Measurements from ENCODE around the gene CDH18.

The CDH18 gene

DNA sequence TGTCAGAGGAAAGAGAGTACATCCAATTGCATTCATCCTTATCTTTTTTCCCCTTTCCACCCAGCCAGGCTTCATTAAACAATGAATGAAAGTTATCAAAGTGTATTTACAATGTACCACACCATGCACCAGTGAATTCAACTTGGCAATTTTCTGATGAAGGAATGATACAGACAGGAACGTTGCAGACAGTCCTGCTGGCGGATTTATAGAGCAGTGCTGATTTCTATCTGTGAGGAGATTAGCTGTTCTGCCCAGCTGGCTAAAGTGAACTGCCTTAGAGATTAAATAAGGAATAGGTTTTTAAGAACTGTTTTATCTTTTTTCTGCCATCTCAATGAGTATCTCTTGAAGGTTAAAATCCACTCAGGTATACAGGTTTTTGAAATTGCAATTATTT lies 403.9 kb downstream of the CDH18 start:
- no peak for DNase-seq (ENCODE audit: low spot score)

DNA sequence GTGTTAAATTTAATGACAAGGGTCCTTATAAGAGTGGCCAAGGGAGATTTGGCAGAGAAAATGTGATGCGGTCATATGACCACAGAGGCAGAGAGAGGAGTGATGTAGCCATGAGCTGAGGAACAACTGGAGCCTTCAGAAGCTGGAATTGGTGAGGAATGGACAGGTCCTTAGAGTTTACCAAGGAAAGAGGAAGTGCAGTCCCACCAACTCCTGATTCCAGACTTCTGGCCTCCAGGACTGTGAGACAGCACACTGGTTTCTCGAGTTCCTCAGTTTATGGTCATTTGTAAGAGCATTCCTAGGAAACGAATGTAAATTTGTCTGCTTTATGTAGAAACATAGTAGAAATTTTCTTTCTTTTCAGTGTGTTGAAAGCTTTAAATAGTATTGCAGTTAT lies 410.1 kb downstream of the CDH18 start:
- DNase-seq (ENCODE audit: low spot score): no peak

DNA sequence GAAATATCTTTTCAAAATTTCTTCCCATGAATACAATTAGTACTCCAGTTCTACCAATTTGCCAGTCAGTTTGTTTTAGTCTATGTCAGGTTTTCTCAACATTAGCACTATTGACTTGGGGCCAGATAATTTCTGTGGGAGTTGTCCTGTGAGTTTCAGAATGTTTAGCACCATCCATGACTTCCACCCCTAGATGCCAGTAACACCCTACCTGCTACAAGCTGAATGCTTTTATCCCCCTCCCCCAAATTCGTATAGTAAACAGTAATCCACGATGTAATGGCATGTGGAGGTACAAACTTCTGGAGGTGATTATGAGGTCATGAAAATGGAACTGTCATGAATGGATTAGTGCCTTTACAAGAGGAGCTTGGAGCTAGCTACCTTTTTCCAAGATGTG lies 420.0 kb downstream of the CDH18 start:
- no peak for DNase-seq (ENCODE audit: low spot score)

DNA sequence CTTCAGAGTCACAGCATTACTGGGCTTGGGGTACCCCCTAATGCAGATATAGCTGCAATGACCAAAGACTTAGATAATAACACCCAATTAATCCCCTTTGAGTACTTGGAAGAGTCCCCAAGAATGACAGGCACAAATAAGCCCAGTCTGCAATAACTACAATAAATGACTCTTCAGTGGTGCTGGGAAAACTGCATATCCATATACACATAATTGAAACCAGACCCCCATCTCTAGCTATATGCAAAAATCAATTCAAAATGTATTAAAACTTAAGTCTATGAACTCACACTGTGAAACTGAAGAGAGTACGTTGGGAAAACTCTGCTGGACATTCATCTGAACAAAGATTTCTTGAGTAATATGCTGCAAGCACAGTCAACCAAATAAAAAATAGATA lies 422.5 kb downstream of the CDH18 start:
- DNase-seq (ENCODE audit: low spot score): no peak

DNA sequence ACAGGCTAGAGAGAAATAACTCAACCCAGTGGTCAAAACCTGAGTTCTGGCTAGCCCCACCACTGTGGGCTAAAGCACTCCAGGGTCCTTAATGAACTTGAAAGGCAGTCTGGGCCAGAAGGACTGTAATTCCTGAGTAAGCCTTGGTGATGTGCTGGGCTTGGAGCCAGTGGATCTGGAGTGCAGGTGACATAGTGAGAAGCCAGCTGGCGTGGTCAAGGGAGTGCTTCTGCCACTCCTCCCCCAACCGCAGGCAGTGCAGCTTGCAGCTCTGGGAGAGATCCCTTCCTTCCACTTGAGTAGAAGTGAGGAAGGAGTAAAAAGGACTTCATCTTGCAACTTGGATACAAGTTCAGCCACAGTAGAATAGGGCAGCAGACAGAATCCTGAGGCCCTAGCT lies 424.0 kb downstream of the CDH18 start:
- peak; percentile 87 for DNase-seq (ENCODE audit: low spot score)

DNA sequence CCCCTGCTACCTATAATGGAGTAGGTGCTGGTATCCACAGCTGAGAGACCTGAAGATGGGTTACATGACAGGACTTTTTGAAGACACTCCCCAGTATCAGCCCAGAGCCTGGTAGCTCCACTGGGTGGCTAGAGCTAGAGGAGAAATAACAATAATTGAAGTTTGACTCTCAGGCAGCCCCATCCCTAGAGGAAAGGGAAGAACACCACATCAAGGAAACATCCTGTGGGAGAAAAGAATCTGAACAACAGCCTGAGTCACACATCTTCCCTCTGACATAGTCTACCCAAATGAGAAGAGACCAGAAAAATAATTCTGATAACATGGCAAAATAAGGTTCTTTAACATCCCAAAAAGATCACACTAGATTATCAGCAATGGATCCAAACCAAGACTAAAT lies 432.1 kb downstream of the CDH18 start:
- DNase-seq (ENCODE audit: low spot score): no peak

DNA sequence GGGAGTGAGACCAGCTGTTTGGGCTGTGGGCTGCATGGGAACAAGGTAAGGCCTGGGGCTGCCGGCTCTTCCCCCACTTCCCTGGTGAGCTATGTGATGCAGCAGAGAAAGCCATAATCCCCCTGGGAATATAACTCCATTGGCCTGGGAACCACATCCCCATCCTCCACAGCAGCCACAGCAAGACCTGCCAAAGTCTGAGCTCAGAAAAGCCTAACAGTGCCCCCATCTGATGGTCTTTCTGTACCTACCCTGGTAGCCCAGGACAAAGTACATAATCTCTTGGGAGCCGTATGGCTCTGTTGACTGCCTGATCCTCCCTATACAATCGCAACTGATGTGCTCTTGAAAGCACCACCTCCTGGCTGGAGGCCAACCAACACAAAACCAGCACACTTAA lies 432.6 kb downstream of the CDH18 start:
- no peak for DNase-seq (ENCODE audit: low spot score)

DNA sequence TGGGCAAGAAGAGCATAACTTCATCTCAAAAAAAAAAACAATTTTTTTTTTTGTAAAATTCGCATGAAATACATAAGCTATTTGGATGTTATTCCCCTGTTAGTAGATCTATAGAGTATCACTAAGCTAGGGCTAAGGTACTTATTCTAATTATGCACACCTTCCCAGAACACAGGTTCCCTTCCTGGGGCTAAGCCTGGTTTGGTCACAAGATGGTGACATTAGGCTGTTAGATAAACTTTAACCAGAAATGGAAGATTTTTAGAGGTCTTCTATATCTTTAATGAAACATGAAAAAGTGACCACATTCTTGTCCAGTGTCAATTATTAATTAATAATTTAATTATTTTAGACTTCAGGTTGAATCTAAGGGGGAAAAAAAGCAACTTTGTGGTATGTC lies 433.5 kb downstream of the CDH18 start:
- DNase-seq (ENCODE audit: low spot score): no peak

DNA sequence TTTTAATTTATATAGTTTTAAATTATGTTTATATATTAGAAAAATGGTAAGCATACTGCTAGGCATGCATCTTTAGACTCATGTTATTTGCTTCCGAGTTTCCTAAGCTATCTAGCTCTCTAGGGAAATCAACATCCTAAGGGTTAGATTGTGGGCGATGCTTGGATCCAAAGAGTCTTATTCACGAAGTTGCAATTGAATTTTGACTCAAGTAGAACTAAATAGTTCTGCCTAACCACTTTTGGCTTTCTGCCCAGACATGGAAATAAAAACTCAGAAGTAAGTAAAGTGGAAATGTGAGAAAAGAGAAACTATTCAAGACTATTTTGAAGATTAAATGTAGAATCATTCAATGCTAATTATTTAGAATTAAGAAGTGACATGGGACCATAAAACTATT lies 440.4 kb downstream of the CDH18 start:
- DNase-seq (ENCODE audit: low spot score): no peak

DNA sequence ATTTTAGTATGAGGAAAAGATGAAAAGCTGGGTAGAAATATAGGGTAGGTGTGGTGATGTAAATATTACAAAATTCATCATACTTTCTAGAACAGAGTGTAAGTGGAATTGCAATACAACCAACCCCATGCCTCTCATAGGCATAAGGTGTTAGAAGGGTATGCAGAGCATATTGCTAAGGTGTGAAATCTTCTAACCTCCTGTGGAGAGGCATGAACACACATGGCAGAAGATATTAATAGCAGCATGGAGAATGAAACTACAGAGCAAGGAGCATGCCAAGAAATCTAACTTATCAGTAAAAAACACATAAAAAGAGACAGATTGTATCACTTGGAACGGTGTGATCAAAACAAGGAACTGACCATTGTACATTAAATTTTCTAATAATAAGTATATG lies 441.5 kb downstream of the CDH18 start:
- peak; percentile 59 for DNase-seq (ENCODE audit: low spot score)

DNA sequence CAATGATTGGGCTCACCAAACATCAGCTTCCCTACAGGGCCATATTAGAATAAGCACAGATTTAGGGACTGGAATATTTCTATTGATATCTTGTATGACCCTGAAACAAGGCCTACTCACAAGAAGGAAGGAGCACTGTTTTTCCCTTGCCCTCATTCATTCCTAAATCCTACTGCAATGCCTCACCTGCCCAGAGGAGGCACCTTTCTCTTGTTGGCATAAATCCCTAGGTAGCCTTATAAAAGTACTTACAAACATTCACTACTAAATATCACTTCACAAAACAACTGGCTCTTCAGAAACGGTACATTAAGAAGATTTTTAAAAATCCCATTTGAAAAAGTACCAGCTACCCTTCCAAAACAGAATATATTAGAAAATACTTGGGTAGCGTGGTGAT lies 449.4 kb downstream of the CDH18 start:
- DNase-seq (ENCODE audit: low spot score): no peak

DNA sequence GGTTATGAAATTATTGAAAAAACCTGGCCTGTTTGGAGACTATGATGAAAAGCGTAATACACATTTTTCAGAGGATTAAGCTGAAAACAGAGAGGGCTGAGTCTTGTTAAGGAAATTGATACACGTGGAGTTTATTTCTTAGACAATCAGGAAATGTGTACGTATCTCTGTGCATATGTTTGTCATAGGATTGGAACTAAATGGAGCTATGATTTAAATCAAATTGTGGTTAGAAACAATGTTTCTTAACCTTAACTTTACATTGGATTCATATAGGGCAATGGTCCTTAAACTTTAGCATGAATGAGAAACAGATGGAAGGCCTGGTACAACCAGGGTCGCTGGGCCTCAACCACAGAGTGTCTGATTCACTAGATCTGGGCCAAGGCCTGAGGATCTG lies 451.6 kb downstream of the CDH18 start:
- DNase-seq (ENCODE audit: low spot score): no peak

DNA sequence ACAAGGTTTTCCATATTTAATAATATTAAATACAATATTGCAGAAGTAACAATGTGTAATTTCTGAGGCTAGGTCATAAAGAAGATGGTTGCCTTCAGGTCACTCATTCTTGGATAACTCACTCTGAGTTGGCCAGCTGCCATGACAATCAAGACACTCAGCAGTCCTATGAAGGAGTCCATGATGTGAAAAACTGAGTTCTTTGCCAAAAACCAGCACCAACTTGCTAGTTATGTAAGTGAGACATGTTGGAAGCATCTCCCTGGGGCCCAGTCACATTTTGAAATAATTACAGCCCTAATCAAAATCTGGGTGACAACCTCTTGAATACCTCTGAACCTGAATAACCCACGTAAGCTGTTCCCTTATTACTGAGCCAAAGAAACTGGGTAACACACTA lies 453.2 kb downstream of the CDH18 start:
- DNase-seq (ENCODE audit: low spot score): peak; percentile 39

DNA sequence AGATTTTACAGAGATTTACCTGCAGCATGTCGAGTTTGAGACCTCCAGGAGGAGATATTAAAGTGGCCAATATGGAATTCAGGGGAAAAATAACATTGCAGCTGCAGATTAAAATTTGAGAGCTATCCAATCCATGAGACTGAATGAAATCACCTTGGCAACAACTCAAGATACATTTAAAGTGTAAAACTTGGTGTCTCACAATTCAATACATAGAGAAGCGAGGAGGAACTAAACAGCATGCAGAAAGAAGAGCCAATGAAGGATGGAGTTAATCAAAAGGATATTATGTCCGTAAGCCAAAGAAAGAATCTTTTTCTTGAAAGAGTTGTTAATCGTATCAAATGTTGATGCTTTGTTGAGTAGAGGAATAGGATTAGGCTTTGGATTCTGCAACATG lies 455.1 kb downstream of the CDH18 start:
- DNase-seq (ENCODE audit: low spot score): no peak

DNA sequence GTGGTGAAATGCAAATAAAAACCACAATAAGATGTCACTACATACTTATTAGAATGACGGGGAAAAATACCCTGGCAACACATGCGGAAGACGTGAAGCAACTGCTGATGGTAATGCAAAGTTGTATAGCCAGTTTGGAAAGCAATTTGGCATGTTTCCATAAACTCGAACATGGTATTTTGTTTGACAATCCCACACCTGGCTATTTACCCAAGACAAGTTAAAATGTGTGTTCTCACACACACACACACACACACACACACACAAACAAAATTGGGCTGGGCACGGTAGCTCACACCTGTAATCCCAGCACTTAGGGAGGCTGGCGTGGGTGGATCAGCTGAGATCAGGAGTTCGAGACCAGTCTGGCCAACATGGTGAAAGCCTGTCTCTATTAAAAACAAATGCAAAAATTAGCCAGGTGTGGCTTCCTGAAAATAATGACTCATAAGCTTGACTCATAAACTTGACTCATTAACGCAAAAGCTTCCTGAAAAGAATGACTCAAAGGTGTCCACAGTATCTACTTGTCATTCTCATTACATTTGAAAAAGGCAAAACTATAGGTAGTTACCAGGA lies 456.5 kb downstream of the CDH18 start:
- DNase-seq (ENCODE audit: low spot score): no peak

DNA sequence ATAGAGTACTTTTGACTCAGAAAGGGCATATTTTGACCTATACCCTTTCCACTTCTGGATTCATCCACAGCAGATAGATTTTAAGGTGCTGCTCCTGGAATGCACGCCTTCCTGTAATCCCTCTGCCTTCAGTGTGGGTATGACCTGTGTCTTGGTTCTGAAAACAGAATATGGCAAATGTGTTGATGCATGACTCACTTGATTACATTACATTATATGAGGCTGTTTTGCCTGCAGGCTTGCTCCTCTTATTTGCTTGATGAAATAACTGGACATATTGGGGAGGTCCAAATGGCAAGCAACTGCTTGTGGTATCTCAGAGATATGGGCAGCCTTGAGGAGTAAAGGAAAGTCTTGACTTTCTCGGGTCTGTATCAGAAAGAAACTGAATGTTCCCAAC lies 468.6 kb downstream of the CDH18 start:
- DNase-seq (ENCODE audit: low spot score): no peak

DNA sequence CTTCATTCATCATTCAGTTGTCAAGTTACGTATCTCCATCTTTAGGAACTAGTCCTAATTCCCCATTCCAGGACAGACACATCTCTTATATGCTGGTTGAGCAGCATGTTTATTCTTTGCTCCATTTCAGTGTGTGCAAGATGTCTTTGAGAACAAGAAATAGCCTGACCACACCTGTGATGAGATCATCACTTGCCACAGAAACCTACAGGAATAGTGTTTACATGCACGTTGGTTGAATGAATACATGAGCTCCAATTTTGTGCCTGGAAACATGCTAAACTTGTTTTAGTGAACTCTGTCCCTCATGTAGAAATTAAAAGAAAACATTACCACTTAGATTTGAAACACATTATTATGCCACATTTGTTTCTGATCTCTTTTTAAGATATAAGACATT lies 489.1 kb downstream of the CDH18 start:
- peak; percentile 39 for DNase-seq (ENCODE audit: low spot score)

DNA sequence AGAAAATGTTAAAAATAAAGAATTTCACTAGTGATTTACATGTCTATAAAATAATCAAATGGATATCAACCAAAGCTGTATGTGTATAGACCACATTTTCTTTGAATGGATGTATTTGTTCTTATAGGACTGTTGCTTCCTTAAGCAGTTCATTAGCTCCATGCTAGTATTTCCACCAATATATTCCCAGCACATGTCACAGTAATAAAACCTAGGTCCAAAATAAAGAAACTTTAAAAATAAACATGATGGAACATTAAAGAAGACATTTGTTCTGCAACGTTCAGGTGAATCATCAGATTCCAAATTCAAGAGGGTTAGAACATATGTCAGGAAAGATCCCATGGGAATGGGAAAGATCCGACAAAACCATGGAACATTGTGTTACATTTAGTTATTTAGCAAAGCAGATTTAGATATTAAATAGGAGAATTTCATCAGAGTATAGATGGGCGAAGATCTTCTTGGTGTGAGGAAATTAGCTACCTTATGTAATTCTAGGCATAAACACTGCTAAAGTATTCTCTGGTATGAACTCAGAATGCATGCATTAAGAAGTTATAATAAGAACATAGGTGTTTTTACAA lies 490.7 kb downstream of the CDH18 start:
- peak; percentile 66 for DNase-seq (ENCODE audit: low spot score)

DNA sequence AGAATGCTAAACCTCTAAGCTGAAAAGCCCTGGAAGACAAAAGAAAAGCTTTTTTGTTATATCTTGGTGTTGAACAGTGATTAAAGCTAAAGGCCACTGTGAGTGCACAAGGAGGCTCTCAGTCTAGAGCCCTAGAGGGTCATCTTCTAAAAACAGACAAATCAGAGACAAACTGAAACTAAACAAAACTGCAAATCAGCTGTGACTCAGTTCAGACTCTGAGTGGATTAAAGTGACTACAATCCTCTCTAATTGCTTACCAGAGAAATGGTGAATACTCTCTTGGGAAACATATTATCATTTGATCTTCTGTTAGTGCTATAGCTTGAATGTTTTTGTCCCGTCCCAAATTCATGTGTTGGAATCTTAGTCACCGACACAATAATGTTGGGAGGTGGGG lies 491.9 kb downstream of the CDH18 start:
- no peak for DNase-seq (ENCODE audit: low spot score)

DNA sequence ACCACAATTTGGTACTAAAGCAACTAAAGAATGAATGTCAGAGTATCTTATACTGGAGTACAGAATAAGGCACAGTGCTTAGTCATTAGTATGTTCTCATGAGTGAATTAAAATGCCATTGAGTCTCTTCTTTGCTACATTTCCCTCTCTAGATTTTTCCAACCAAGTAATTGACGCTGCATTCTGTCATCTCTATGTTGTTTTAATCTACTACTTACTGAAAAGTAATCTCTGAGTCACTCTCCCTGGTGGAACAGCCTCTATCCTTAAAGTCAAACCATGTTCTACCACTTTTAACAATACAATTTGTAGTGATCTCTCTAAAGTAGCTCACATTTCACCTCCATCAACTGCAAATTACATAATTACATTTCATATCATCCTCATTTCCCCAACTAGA lies 495.1 kb downstream of the CDH18 start:
- no peak for DNase-seq (ENCODE audit: low spot score)

DNA sequence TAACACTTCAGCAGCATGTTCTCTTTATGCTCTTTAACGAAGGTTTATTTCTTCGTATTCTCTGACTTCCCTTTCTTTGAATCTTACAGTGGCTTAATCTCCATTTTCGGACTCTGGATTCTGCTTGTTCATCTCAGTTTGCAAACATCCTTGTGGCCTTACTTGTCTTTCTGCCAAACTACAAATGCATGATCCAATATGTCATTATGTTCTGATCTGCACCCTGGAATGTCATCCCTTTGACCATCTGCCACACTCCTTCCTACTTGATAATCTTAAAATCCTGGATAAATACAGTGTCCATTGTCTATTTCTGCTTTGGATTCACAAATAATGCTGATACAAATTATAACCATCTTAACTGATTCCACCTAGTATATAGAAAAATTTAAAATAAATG lies 499.2 kb downstream of the CDH18 start:
- peak; percentile 97 for DNase-seq (ENCODE audit: low spot score)

DNA sequence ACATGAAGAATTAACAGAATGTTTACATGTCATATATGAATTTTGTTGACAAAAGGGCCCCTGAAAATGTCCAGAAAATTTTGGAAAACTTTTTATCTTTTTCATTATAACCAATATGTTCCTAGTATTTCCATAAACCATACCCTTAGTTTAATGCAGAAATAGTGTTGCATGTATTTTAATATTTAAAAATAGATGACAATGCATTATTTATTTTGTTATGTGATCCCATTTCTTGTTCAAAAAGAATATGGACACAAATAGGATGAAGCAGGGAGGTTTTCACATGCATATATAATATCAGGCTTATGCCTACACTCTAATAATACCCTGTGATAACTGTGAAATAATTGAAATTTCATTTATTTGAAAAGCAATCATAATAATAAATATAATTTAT lies 500.5 kb downstream of the CDH18 start:
- no peak for DNase-seq (ENCODE audit: low spot score)

DNA sequence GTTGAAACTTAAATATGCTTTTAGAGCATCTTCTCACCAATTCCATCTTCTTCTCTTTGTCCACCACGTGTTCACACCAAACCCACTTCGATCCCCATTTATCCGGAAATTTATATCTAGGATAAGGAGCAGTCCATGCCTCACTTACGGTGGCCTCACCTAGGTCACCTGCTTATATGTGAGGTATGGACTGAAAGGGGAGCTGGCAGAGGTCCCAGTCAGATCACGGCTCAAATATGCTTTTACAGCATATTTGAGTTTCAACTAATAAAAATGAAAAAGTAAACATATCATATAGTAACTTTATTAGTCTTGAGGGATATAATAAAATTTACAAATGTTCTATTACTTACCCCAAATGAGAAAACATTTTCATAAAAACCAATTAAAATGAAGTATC lies 508.4 kb downstream of the CDH18 start:
- no peak for DNase-seq (ENCODE audit: low spot score)

DNA sequence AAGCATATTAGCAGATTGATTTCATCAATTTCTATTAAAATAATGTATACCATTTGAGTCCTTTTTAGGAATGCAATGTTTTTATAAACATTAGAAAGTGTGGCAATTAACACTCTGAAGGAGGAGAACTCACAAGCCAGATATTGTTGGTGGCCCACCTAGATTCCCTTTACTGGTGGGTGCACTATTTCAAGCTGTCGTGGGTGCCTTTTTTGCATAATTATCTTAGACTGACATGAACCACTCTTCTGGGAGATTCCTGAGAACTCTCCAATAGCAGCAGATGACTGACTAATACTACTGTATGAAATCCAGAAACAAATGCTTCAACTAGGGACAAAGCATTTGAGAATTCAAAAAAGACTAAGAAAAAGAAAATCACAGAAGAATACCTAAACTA lies 526.0 kb downstream of the CDH18 start:
- DNase-seq (ENCODE audit: low spot score): no peak

DNA sequence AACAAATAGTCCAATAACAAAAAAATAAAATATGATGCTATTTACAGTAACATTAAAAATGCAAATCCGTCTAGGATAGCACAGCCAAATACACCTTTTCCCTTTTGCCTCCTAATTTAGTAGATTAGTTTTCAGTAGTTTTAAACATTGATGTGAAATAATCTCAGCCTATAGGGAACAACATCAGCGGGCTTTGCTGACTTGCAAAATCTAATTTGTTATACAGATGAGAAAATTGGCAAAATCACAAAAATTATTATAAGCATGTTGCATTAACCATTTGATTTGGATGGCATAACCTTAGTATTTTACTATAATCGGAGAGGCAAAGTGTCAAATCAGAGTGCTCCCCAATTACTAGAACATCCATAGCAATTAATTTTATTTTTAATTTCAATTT lies 563.5 kb downstream of the CDH18 start:
- no peak for DNase-seq (ENCODE audit: low spot score)

All from cerebellar cortex (tissue), 1 donor.